Measurements from ENCODE around the gene USP21. TPM values are rescaled to one million over a fixed set of nuclear protein-coding genes. Genes with fewer than 3 reads are reported as not detected.

USP21 gene
- total and polyA plus RNA-seq, 9 of the 15 experiments (the other 6 are each of a cell fraction or from before 2014, with no cell fraction given): 4.9 to 52.4 (median 21.6) TPM

GRCh38 chr1:161165742-161166668 is 6.7 kb downstream of the USP21 start, which contains the start of gene PPOX (continued):
- TF ChIP-seq, protein P1, sequence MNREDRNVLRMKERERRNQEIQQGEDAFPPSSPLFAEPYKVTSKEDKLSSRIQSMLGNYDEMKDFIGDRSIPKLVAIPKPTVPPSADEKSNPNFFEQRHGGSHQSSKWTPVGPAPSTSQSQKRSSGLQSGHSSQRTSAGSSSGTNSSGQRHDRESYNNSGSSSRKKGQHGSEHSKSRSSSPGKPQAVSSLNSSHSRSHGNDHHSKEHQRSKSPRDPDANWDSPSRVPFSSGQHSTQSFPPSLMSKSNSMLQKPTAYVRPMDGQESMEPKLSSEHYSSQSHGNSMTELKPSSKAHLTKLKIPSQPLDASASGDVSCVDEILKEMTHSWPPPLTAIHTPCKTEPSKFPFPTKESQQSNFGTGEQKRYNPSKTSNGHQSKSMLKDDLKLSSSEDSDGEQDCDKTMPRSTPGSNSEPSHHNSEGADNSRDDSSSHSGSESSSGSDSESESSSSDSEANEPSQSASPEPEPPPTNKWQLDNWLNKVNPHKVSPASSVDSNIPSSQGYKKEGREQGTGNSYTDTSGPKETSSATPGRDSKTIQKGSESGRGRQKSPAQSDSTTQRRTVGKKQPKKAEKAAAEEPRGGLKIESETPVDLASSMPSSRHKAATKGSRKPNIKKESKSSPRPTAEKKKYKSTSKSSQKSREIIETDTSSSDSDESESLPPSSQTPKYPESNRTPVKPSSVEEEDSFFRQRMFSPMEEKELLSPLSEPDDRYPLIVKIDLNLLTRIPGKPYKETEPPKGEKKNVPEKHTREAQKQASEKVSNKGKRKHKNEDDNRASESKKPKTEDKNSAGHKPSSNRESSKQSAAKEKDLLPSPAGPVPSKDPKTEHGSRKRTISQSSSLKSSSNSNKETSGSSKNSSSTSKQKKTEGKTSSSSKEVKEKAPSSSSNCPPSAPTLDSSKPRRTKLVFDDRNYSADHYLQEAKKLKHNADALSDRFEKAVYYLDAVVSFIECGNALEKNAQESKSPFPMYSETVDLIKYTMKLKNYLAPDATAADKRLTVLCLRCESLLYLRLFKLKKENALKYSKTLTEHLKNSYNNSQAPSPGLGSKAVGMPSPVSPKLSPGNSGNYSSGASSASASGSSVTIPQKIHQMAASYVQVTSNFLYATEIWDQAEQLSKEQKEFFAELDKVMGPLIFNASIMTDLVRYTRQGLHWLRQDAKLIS (CRISPR knock-in tag; IDR thresholded peaks at IDR 0.05): peak; percentile 64; the same call in 1 of the 2 replicates
- TF ChIP-seq POLR3A (IDR thresholded peaks at IDR 0.05; ENCODE audit: borderline replicate concordance, extremely low read depth, insufficient read depth, insufficient read length): no peak
- TF ChIP-seq, protein P2, sequence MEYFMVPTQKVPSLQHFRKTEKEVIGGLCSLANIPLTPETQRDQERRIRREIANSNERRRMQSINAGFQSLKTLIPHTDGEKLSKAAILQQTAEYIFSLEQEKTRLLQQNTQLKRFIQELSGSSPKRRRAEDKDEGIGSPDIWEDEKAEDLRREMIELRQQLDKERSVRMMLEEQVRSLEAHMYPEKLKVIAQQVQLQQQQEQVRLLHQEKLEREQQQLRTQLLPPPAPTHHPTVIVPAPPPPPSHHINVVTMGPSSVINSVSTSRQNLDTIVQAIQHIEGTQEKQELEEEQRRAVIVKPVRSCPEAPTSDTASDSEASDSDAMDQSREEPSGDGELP (CRISPR knock-in tag; IDR thresholded peaks at IDR 0.05; ENCODE audit: borderline replicate concordance): peak; percentile 95
- no peak for TF ChIP-seq ZBTB5 (IDR thresholded peaks at IDR 0.05)
- TF ChIP-seq SMARCA4 (IDR thresholded peaks at IDR 0.05): peak; percentile 98
- TF ChIP-seq MEIS2 (IDR thresholded peaks at IDR 0.05; ENCODE audit: partially characterized antibody): peak; percentile 29
- TF ChIP-seq, protein P3, sequence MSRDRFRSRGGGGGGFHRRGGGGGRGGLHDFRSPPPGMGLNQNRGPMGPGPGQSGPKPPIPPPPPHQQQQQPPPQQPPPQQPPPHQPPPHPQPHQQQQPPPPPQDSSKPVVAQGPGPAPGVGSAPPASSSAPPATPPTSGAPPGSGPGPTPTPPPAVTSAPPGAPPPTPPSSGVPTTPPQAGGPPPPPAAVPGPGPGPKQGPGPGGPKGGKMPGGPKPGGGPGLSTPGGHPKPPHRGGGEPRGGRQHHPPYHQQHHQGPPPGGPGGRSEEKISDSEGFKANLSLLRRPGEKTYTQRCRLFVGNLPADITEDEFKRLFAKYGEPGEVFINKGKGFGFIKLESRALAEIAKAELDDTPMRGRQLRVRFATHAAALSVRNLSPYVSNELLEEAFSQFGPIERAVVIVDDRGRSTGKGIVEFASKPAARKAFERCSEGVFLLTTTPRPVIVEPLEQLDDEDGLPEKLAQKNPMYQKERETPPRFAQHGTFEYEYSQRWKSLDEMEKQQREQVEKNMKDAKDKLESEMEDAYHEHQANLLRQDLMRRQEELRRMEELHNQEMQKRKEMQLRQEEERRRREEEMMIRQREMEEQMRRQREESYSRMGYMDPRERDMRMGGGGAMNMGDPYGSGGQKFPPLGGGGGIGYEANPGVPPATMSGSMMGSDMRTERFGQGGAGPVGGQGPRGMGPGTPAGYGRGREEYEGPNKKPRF (IDR thresholded peaks at IDR 0.05; ENCODE audit: low read depth, low read length): no peak
- TF ChIP-seq, protein P4, sequence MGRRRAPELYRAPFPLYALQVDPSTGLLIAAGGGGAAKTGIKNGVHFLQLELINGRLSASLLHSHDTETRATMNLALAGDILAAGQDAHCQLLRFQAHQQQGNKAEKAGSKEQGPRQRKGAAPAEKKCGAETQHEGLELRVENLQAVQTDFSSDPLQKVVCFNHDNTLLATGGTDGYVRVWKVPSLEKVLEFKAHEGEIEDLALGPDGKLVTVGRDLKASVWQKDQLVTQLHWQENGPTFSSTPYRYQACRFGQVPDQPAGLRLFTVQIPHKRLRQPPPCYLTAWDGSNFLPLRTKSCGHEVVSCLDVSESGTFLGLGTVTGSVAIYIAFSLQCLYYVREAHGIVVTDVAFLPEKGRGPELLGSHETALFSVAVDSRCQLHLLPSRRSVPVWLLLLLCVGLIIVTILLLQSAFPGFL (CRISPR knock-in tag; IDR thresholded peaks at IDR 0.05): no peak
- peak; percentile 37 for TF ChIP-seq GABPA (tag; conservative IDR thresholded peaks at IDR 0.05; ENCODE audit: low read depth)
- no peak for TF ChIP-seq ZBTB34 (CRISPR knock-in tag; IDR thresholded peaks at IDR 0.05)
